Ishikawa (cell line): Measurements from ENCODE around the gene KCNQ5.

ENCODE experiments used
- CREB1 ChIP-seq: IDR thresholded peaks from 2 replicates; pipeline ENCODE4 v1.6.1; 2012; ENCODE audit warnings: low read depth
- EGR1 ChIP-seq: IDR thresholded peaks from 2 replicates; pipeline ENCODE4 v1.6.1; 2012
- EP300 ChIP-seq: IDR thresholded peaks from 2 replicates; pipeline ENCODE4 v1.6.1; 2012; ENCODE audit warnings: borderline replicate concordance
- FOXM1 ChIP-seq: IDR thresholded peaks from 2 replicates; pipeline ENCODE4 v1.6.1; 2012; ENCODE audit warnings: low read depth, borderline replicate concordance
- MAX ChIP-seq: IDR thresholded peaks from 2 replicates; pipeline ENCODE4 v1.6.1; 2012
- NFIC ChIP-seq: IDR thresholded peaks from 2 replicates; pipeline ENCODE4 v1.6.1; 2012
- RAD21 ChIP-seq: IDR thresholded peaks from 2 replicates; pipeline ENCODE4 v1.6.1; 2012; ENCODE audit warnings: low read depth
- REST ChIP-seq: IDR thresholded peaks from 2 replicates; pipeline ENCODE4 v1.6.1; 2012; ENCODE audit warnings: low read depth, mild to moderate bottlenecking
- TAF1 ChIP-seq: IDR thresholded peaks from 2 replicates; pipeline ENCODE4 v1.6.1; 2012; ENCODE audit warnings: low read depth, mild to moderate bottlenecking
- TEAD4 ChIP-seq: IDR thresholded peaks from 2 replicates; pipeline ENCODE4 v1.6.1; 2012
- USF1 ChIP-seq: IDR thresholded peaks from 2 replicates; pipeline ENCODE4 v1.6.1; 2012
- YY1 ChIP-seq: IDR thresholded peaks from 2 replicates; pipeline ENCODE4 v1.6.1; 2012; ENCODE audit warnings: low read depth
- ZBTB7A ChIP-seq: IDR thresholded peaks from 2 replicates; pipeline ENCODE4 v1.6.1; 2012; ENCODE audit warnings: low read depth

- TF ChIP-seq ZBTB7A (no peak), EP300 (no peak), TAF1 (no peak), MAX (no peak), TEAD4 (no peak), EGR1 (no peak), NFIC (no peak), YY1 (no peak), CREB1 (no peak), USF1 (no peak), RAD21 (no peak), REST (no peak), FOXM1 (no peak)
Measured at GRCh38 chr6:72952808-72953630, 331.2 kb downstream of the KCNQ5 start.
